HG03045 (cell line): ENCODE measurements around the gene SLC6A11.

Experiments used
- ATAC-seq: cut with Tn5 transposase; IDR thresholded peaks from one replicate; pipeline ENCODE4 v1.9.1; 2021; ENCODE audit warnings: mild to moderate bottlenecking, moderate library complexity; ENCODE audit not compliant: unreplicated experiment

The SLC6A11 gene

GRCh38 chr3:10816019-10816862 lies at the start of gene SLC6A11:
SLC6A11 (plus strand) TSS chr3:10816228; CDS start chr3:10816266, 38 bp downstream.
- no peak for ATAC-seq

DNA sequence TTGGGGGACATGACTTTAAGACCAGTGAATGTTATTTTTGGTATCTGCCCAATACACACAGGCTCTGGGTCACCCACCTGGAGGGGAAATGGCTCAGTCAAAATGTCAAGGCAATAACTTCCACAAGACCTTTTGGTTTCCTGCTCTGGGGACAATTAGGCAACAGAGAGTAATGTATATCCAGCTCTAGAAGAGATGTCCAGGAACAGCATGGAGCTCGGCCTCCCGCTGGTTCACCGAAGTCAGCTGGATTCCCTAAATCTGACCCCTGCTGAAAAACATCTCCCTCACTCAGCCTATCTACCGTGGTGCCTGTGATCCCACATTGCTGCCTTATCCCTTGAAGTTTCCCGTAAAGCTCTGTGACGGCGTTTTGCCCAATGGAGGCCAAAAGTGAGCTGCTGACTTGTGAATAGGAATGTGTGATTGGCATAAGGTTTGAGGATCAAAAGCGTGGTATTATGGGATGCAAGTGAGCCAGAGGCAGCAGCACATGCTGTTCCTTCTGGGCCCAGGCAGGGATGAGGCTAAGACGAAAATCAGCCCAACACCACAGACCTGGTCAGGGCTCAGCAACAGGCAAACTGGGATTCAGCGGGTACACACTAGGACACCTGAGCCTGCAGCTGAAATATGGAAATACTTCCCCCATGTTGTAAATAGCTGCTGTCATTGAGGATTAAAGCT lies 47.2 kb upstream of the SLC6A11 start:
- ATAC-seq, result no peak

GRCh38 chr3:10770547-10770946 lies 45.5 kb upstream of the SLC6A11 start:
- no peak for ATAC-seq

DNA sequence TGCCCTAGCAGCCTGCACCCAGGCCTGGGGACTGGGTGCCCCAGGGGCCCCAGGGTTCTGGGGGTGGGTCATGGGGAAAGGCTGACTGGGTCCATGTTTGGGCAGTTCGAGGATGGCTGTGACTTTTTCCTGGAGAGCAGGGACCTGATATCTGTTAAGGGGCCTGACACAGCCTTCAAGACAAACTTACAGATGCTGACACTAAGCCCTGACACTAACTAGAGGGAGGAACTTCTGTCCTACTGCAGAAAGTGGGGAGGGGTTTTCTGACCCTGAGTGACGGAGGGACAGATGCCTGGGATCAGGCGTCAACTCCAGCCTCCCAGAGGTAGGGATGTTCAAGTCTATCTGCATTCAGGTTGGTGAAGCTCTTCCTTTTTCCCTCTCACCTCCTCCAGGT lies 45.0 kb upstream of the SLC6A11 start:
- no peak for ATAC-seq

DNA sequence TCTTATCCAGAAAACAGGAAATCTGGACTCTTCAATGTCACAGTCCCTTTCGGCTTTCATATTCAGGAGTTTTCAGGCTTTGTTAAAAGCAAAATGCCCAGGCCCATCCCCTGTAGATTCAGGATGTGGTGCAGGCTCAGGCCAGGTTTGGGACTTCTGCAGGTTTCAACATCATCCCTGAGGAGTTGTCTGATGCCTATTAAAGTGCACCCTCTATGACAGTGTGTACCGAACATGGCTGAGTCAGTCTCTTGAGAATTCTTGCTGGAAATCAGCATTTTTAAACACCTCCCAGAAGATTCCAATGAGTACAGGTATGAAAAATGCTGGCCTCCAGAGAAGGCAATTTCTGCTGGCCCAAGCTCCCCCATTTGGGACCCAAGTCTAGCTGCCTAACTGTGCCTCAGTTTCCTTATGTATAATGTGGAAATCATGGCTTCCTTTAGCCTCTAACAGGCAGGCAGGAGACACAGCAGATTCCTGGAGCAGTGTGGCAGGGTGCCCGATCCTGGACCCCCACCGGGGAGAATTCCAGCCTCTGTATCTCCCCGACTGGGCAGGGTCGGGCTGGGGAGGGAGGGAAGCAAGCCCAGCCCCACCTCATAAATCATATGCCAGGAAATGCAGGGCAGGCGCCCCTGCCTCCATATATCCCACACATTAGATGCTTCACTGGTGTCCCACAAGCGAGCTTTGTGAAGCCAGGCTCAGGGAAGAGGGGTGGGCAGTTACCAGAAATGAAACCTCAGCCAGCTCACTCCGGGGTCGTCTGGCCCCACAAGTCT lies 44.4 kb upstream of the SLC6A11 start:
- no peak for ATAC-seq

DNA sequence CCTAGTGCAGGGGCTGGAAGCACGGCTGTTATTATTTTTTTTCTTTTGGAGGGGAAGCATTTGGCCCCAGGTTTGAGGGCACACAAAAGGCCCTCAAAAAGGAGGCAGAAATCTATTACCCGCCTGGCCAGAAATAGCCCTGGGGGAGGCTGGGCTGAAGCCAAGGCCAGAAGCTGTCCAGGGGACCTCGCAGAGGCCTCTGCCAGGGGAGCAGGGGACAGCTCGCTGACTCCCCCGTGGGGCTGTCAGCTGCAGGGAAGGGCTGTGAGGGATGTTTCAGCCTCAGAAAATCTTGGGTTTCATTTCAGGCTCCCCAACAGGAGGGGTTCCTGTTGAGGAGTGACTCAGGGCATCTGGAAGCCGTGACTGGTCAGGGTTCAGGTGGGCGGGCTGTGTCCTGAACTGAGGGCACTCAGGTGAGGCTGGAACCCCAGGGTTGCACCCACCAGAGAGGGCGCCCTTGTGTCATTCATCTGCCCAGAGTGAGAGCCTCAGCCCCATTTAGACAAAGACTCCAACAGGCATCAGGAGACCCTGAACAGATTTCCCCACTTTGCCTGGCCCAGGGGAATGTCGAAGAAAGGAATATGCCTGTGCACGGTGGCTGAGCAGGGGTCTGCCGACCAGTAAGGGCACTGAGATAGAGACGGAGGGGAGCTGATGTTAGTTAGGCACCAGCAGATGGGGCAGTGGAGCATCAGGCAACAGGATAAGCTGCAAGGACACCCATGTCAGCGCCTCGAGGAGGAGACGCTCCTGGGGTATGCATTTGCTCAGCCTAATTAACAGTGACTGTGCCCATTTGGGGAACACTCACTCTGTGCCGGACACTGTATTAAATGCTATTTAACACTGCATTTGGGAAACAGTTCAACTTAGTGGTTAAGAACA lies 43.5 kb upstream of the SLC6A11 start:
- no peak for ATAC-seq

- ATAC-seq, result no peak
Observed at GRCh38 chr3:10774129-10774670, 41.8 kb upstream of the SLC6A11 start.

DNA sequence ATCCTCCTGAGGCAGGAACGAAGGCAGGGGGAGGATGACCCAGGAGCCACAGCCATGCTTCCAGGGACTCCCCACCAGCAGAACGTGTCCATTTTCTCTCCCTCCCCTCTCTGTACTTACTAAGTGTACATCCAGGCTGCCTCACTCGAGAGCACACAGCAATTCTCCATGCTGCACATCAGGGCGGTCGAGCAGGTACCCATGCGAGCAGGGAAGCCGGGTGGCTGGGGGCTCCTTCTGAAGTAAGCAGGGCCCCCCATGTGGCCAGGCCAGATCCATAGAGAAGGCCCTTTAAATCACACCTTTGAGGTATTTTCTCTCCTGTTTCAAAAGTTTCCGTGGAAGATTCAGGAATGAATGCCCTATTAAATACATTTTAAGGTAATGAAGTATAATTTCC lies 41.2 kb upstream of the SLC6A11 start:
- ATAC-seq, result no peak

- ATAC-seq, result no peak
Observed at GRCh38 chr3:10775259-10775658, 40.8 kb upstream of the SLC6A11 start.

- no peak for ATAC-seq
Observed at GRCh38 chr3:10775828-10776227, 40.2 kb upstream of the SLC6A11 start.

- no peak for ATAC-seq
Observed at GRCh38 chr3:10777627-10778026, 38.4 kb upstream of the SLC6A11 start.

GRCh38 chr3:10778492-10779292 lies 37.3 kb upstream of the SLC6A11 start:
- no peak for ATAC-seq

- ATAC-seq, result no peak
Observed at GRCh38 chr3:10779293-10779805, 36.7 kb upstream of the SLC6A11 start.

GRCh38 chr3:10780243-10780642 lies 35.8 kb upstream of the SLC6A11 start:
- ATAC-seq, result no peak

- ATAC-seq, result no peak
Observed at GRCh38 chr3:10780922-10781321, 35.1 kb upstream of the SLC6A11 start.

- no peak for ATAC-seq
Observed at GRCh38 chr3:10781981-10782380, 34.0 kb upstream of the SLC6A11 start.

GRCh38 chr3:10783360-10784351 lies 32.4 kb upstream of the SLC6A11 start:
- no peak for ATAC-seq

DNA sequence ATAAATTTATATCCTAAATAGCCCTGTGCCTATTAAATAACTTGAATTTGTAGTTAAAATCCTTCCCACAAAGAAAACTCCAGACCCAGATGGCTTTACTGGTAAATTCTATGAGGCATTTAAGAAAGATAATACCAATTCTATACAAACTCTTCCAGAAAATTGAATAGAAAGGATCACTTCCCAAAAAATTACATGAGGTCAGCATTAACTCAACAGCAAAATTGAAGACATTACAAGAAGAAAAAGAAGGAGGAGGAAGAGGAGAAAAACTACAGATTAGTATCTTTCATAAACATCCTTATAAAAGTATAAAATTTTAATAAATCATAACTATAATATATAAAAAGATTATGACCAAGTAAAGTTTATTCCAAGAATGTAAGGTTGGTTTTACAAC lies 29.4 kb upstream of the SLC6A11 start:
- ATAC-seq, result no peak
